GM12878 (cell line): ENCODE data around the gene KRT78. TPM values are rescaled to one million over a fixed set of nuclear protein-coding genes. Genes with fewer than 3 reads are reported as not detected.

Source experiments
- ATAC-seq: fragments of 200-7000 bp; cut with Tn5 transposase; 3 replicates; pipeline ENCODE4 v1.9.1; 2020; ENCODE audit warnings: mild to moderate bottlenecking, moderate library complexity
- BruUV-seq: library from RNA; stranded (reverse); fragments of 400-500 nt; replicated peaks from 2 replicates; lab custom pipeline; 2021; lab: Mats Ljungman, UMichigan
- CTCF ChIA-PET: fragments of 300-600 bp; sonication (Branson Sonifier 250); formaldehyde crosslinking; extraction: SDS; loops from one replicate; lab custom pipeline; 2021; ENCODE audit warnings: inconsistent platforms; lab: Yijun Ruan, JAX
- POLR2A ChIA-PET: fragments of 350-600 bp; formaldehyde crosslinking; extraction: SDS; loops from one replicate; lab custom pipeline; 2021; ENCODE audit warnings: inconsistent platforms; lab: Charles Lee
- RAD21 ChIA-PET: fragments of 300-600 bp; sonication (Branson Sonifier 250); formaldehyde crosslinking; loops from one replicate; lab custom pipeline; 2023; ENCODE audit warnings: antibody characterized with exemption; ENCODE audit not compliant: unreplicated experiment; lab: Charles Lee
- SMC1A ChIA-PET: fragments of 300-600 bp; sonication (Branson Sonifier 250); formaldehyde crosslinking; loops from one replicate; lab custom pipeline; 2023; ENCODE audit not compliant: unreplicated experiment, uncharacterized antibody; lab: Charles Lee
- DNase-seq: peaks from one replicate; pipeline ENCODE4 v3.0.0-alpha.2; 2011; ENCODE audit warnings: low read depth, low spot score
- FAIRE-seq: peaks from 3 replicates; lab custom pipeline; 2011; peaks lifted over from hg19 to GRCh38; lab: Jason Lieb, UNC
- H2AFZ ChIP-seq: 2 replicates; pipeline ENCODE4 v1.6.0; 2011; ENCODE audit warnings: low read depth, low read length, control low read depth; ENCODE audit not compliant: control insufficient read depth
- H3K27ac ChIP-seq: 2 replicates; pipeline ENCODE4 v1.5.1; 2011; ENCODE audit warnings: control low read depth; ENCODE audit not compliant: control insufficient read depth, insufficient read depth
- H3K27me3 ChIP-seq, 2 experiments: replicated peaks in 1 of 2; 2 replicates each; pipeline versions ENCODE4 v1.6.0 to v1.6.1; 2011; ENCODE audit warnings: low read length in 1 of 2; ENCODE audit not compliant: control insufficient read depth in 2 of 2, insufficient read depth in 2 of 2
- H3K36me3 ChIP-seq, 2 experiments: 2 replicates each; pipeline ENCODE4 v1.5.1; 2011; ENCODE audit warnings: low read length in 1 of 2; ENCODE audit not compliant: control insufficient read depth in 2 of 2, insufficient read depth in 2 of 2
- H3K4me1 ChIP-seq: 2 replicates; pipeline ENCODE4 v1.6.1; 2011; ENCODE audit warnings: mild to moderate bottlenecking, low read length, moderate library complexity, mixed read lengths; ENCODE audit not compliant: control insufficient read depth, insufficient read depth
- H3K4me2 ChIP-seq: 2 replicates; pipeline ENCODE4 v1.6.0; 2011; ENCODE audit warnings: control low read depth; ENCODE audit not compliant: control insufficient read depth, insufficient read depth
- H3K4me3 ChIP-seq: fragments of 200-600 bp; sonication (generic); 2 replicates; pipeline ENCODE4 v1.5.1; 2016
- H3K79me2 ChIP-seq: 2 replicates; pipeline ENCODE4 v1.6.0; 2011; ENCODE audit warnings: low read length; ENCODE audit not compliant: control insufficient read depth, insufficient read depth
- H3K9ac ChIP-seq: 2 replicates; pipeline ENCODE4 v1.8.0; 2011; ENCODE audit warnings: low read length, control low read depth, mixed read lengths; ENCODE audit not compliant: control insufficient read depth, insufficient read depth
- H3K9me3 ChIP-seq: replicated peaks from 3 replicates; pipeline ENCODE4 v1.5.1; 2011; ENCODE audit warnings: mild to moderate bottlenecking, low read length; ENCODE audit not compliant: control insufficient read depth, insufficient read depth
- H4K20me1 ChIP-seq: 2 replicates; pipeline ENCODE4 v1.6.0; 2011; ENCODE audit not compliant: control insufficient read depth, insufficient read depth
- CREB1 ChIP-seq: IDR thresholded peaks from 2 replicates; pipeline ENCODE4 v1.6.1; 2012; ENCODE audit warnings: low read depth, mild to moderate bottlenecking, inconsistent platforms
- EED ChIP-seq: sonication (generic); IDR thresholded peaks from 2 replicates; pipeline ENCODE4 v1.6.1; 2016; ENCODE audit warnings: antibody characterized with exemption, low read depth
- NFIC ChIP-seq: IDR thresholded peaks from 2 replicates; pipeline ENCODE4 v1.6.1; 2012; ENCODE audit warnings: low read depth, mild to moderate bottlenecking, inconsistent platforms, low read length, moderate library complexity
- RBBP5 ChIP-seq: fragments of 200-600 bp; sonication (generic); conservative IDR thresholded peaks from 2 replicates; pipeline ENCODE4 v1.6.1; 2016
- ZNF217 ChIP-seq: fragments of 450-650 bp; IDR thresholded peaks from 2 replicates; pipeline ENCODE4 v1.6.1; 2017; ENCODE audit warnings: antibody characterized with exemption, mild to moderate bottlenecking
- WGBS: methylation state at CpG from one replicate; pipeline ENCODE4 v1.1.6; 2016; ENCODE audit warnings: low lambda C conversion rate; ENCODE audit not compliant: insufficient replicate concordance, insufficient coverage; ENCODE audit errors: missing lambda C conversion rate; 5-methylcytosine and 5-hydroxymethylcytosine counted together
- in situ Hi-C: fragments of 300-500 bp; cut with MboI; formaldehyde crosslinking; loops from 9 replicates; pipeline ENCODE4 v1.14.3; 2018; ENCODE audit warnings: mixed read lengths
- intact Hi-C: fragments of 100-400 bp; cut with micrococcal nuclease; formaldehyde crosslinking; loops from one replicate; pipeline ENCODE4 v1.14.2; 2022; ENCODE audit not compliant: unreplicated experiment
- polyA plus RNA-seq, 11 experiments: library from polyadenylated mRNA; depleted of rRNA in 4 of 11; unstranded in 6 of 11; stranded (reverse) in 5 of 11; fragments of >200 nt; fragmentation: Nextera tagmentation in 4 of 11; fragmentation: Illumina TruSeq in 1 of 11; extraction: Ambion mirVana in 4 of 11; extraction: Trizol in 1 of 11; gene quantifications; 1 replicate in 1 of 11; 2 replicates in 10 of 11; pipeline versions ENCODE4 v1.2.1 to v1.2.3, GENCODE V29; 2011 to 2016; ENCODE audit warnings: inconsistent platforms in 2 of 11, missing spikeins in 2 of 11, low read depth in 1 of 11
- total RNA-seq, 4 experiments: library from RNA; depleted of rRNA in 3 of 4; stranded (reverse); fragments of >200 nt in 3 of 4; fragmentation: Illumina TruSeq in 1 of 4; extraction: Trizol in 1 of 4; gene quantifications; 2 replicates each; pipeline versions ENCODE4 v1.2.1 to v1.2.3, GENCODE V29; 2013 to 2021
- TF ChIP-seq, protein P1 (sequence below): fragments of 450-650 bp; IDR thresholded peaks from 2 replicates; pipeline ENCODE4 v1.6.1; 2018; ENCODE audit warnings: borderline replicate concordance, mild to moderate bottlenecking; ENCODE audit not compliant: partially characterized antibody
- TF ChIP-seq, protein P2 (sequence below): fragments of 450-650 bp; IDR thresholded peaks from 2 replicates; pipeline ENCODE4 v1.6.1; 2017; ENCODE audit warnings: mild to moderate bottlenecking
- TF ChIP-seq, protein P3 (sequence below): fragments of 450-650 bp; formaldehyde crosslinking; IDR thresholded peaks from 2 replicates; pipeline ENCODE4 v1.5.0; 2022; ENCODE audit warnings: mild to moderate bottlenecking, missing genetic modification characterization

KRT78 gene
- total and polyA plus RNA-seq, 10 of the 15 experiments (the other 5 are each of a cell fraction or from before 2014, with no cell fraction given) = 0.07 TPM; not detected in 9

DNA sequence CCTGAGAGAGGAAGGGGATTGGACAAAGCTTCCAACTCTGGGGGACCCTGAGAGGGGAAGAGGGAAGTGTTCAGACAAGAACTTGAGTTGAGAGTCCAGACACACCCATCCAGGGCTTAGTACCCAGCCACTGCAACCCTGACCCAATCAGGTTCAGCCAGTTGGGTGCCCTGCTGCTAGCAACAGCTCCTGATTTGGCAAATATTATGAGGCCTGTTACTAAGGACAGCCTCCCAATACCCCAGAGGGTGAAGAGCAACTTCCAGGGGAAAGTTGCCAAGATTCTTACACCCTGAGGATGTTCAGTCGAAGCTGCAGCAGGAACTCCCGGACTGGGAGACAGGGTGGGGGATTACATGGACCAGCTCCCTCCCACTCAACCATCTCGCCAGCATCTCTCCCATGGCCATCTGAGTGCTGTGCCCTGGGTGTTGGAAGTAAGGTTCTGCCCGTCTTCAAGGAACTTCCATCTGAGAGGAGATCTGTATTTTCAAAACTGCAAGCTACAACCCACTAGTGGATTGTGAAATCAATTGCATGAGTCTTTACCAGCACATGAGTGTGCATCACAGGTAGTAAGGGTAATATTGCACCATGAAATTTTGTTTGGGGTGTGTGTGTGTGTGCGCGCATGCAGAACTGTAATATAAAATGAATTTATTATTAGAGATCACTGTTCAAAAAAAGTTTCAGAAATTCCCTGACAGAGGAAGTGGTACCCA, 11.5 kb upstream of the KRT78 start:
- ChIA-PET CTCF (no interaction called here), RAD21 (no interaction called here), POLR2A (no interaction called here), SMC1A (no interaction called here)
- Histone ChIP-seq H3K4me1 (no peaks in the 10 kb centered on the region), H3K79me2 (no peaks in the 10 kb centered on the region), H3K9ac (no peak overlapping the region), H3K36me3 (no peaks in the 10 kb centered on the region), H3K27ac (no peak overlapping the region), H2AFZ (no peak overlapping the region), H3K9me3 (no peaks in the 10 kb centered on the region), H3K4me2 (no peak overlapping the region), H3K4me3 (no peak overlapping the region), H4K20me1 (no peaks in the 10 kb centered on the region), H3K27me3 (peaks cover 0 to 1% of the 10 kb centered on the region in 2 experiments; a peak in 1 of 4 replicates)
- FAIRE-seq (no peak), ATAC-seq (no peak), DNase-seq (no peak)
- no TSS peak for BruUV-seq
- TF ChIP-seq, protein P1, sequence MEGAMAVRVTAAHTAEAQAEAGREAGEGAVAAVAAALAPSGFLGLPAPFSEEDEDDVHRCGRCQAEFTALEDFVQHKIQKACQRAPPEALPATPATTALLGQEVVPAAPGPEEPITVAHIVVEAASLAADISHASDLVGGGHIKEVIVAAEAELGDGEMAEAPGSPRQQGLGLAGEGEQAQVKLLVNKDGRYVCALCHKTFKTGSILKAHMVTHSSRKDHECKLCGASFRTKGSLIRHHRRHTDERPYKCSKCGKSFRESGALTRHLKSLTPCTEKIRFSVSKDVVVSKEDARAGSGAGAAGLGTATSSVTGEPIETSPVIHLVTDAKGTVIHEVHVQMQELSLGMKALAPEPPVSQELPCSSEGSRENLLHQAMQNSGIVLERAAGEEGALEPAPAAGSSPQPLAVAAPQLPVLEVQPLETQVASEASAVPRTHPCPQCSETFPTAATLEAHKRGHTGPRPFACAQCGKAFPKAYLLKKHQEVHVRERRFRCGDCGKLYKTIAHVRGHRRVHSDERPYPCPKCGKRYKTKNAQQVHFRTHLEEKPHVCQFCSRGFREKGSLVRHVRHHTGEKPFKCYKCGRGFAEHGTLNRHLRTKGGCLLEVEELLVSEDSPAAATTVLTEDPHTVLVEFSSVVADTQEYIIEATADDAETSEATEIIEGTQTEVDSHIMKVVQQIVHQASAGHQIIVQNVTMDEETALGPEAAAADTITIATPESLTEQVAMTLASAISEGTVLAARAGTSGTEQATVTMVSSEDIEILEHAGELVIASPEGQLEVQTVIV = no peak
- WGBS = 2% methylated on average over 6 of the region's 6 CpGs
- intact Hi-C loops = no loop called here
- in situ Hi-C loops = loop anchor here (10.0 kb wide), 1 partner anchor 275 kb away; no protein-coding TSS in a partner anchor

DNA sequence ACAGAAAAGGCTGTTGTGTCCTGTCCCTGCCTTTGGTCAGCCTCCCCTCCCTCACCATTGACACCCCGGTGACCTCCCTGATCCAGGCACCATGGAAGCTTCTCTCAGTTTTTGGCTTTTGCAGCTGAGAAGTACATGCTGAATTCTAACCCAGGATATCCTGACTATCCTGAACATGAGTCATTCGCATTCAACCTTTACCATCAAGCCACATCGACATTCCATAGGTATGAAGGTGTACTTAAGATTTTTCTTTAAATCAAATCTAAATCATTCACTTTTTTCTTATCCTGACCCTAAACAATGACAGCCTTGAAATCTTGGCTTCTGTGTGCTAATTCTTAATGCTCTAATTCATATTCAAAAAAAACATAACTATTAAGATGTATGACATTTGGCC, 8.7 kb upstream of the KRT78 start:
- H3K36me3 ChIP-seq = no peaks in the 10 kb centered on the region
- peaks cover 0 to 4% of the 10 kb centered on the region in 2 experiments; a peak in 2 of 4 replicates for H3K27me3 ChIP-seq
- ChIA-PET RAD21 (no interaction called here), SMC1A (no interaction called here), CTCF (interaction anchor here (1.1 kb wide), 1 partner anchor 8 kb away, joined by 3 read pairs; no protein-coding TSS in a partner anchor), POLR2A (no interaction called here)
- no peak overlapping the region for H3K9ac ChIP-seq
- FAIRE-seq (no peak), DNase-seq (no peak), ATAC-seq (no peak)
- H3K4me2 ChIP-seq = no peak overlapping the region
- H2AFZ ChIP-seq = no peak overlapping the region
- no peaks in the 10 kb centered on the region for H3K4me1 ChIP-seq
- intact Hi-C loops = no loop called here
- no TSS peak for BruUV-seq
- no peaks in the 10 kb centered on the region for H4K20me1 ChIP-seq
- no peaks in the 10 kb centered on the region for H3K9me3 ChIP-seq
- in situ Hi-C loops = no loop called here
- H3K79me2 ChIP-seq = no peaks in the 10 kb centered on the region
- H3K27ac ChIP-seq = no peak overlapping the region
- H3K4me3 ChIP-seq = no peak overlapping the region
- WGBS = 49% methylated on average over 3 of the region's 3 CpGs
- TF ChIP-seq, protein P2, sequence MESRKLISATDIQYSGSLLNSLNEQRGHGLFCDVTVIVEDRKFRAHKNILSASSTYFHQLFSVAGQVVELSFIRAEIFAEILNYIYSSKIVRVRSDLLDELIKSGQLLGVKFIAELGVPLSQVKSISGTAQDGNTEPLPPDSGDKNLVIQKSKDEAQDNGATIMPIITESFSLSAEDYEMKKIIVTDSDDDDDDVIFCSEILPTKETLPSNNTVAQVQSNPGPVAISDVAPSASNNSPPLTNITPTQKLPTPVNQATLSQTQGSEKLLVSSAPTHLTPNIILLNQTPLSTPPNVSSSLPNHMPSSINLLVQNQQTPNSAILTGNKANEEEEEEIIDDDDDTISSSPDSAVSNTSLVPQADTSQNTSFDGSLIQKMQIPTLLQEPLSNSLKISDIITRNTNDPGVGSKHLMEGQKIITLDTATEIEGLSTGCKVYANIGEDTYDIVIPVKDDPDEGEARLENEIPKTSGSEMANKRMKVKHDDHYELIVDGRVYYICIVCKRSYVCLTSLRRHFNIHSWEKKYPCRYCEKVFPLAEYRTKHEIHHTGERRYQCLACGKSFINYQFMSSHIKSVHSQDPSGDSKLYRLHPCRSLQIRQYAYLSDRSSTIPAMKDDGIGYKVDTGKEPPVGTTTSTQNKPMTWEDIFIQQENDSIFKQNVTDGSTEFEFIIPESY = no peak
- no peak for TF ChIP-seq RBBP5
- TF ChIP-seq EED = no peak
- TF ChIP-seq ZNF217 = no peak
- no peak for TF ChIP-seq CREB1
- TF ChIP-seq, protein P3, sequence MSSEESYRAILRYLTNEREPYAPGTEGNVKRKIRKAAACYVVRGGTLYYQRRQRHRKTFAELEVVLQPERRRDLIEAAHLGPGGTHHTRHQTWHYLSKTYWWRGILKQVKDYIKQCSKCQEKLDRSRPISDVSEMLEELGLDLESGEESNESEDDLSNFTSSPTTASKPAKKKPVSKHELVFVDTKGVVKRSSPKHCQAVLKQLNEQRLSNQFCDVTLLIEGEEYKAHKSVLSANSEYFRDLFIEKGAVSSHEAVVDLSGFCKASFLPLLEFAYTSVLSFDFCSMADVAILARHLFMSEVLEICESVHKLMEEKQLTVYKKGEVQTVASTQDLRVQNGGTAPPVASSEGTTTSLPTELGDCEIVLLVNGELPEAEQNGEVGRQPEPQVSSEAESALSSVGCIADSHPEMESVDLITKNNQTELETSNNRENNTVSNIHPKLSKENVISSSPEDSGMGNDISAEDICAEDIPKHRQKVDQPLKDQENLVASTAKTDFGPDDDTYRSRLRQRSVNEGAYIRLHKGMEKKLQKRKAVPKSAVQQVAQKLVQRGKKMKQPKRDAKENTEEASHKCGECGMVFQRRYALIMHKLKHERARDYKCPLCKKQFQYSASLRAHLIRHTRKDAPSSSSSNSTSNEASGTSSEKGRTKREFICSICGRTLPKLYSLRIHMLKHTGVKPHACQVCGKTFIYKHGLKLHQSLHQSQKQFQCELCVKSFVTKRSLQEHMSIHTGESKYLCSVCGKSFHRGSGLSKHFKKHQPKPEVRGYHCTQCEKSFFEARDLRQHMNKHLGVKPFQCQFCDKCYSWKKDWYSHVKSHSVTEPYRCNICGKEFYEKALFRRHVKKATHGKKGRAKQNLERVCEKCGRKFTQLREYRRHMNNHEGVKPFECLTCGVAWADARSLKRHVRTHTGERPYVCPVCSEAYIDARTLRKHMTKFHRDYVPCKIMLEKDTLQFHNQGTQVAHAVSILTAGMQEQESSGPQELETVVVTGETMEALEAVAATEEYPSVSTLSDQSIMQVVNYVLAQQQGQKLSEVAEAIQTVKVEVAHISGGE (CRISPR knock-in tag) = no peak
- no peak for TF ChIP-seq NFIC
